PC-3 (cell line): ENCODE data around the gene MBNL1. TPM values are rescaled to one million over a fixed set of nuclear protein-coding genes. Genes with fewer than 3 reads are reported as not detected.

ENCODE experiments used
- ATAC-seq: fragments of 200-7000 bp; cut with Tn5 transposase; 2 replicates; pipeline ENCODE4 v1.9.1; 2020; ENCODE audit warnings: mild to moderate bottlenecking, moderate library complexity
- BruUV-seq: library from RNA; stranded (reverse); fragments of 400-500 nt; replicated peaks from 2 replicates; lab custom pipeline; 2021; lab: Mats Ljungman, UMichigan
- CTCF ChIA-PET: fragments of 300-600 bp; sonication (Branson Sonifier 250); formaldehyde crosslinking; loops from one replicate; lab custom pipeline; 2022; ENCODE audit warnings: antibody characterized with exemption; lab: Charles Lee
- POLR2A ChIA-PET: fragments of 300-600 bp; sonication (Branson Sonifier 250); formaldehyde crosslinking; loops from one replicate; lab custom pipeline; 2022; ENCODE audit warnings: antibody characterized with exemption; ENCODE audit not compliant: unreplicated experiment; lab: Charles Lee
- DNase-seq: peaks from one replicate; pipeline ENCODE4 v3.0.0-alpha.2; 2015
- H2AFZ ChIP-seq: fragments of 300-600 bp; sonication (generic); 2 replicates; pipeline ENCODE4 v1.6.0; 2016; ENCODE audit warnings: antibody characterized with exemption, low read length
- H3F3A ChIP-seq: fragments of 300-600 bp; sonication (generic); one replicate; pipeline ENCODE4 v1.6.0; 2017; ENCODE audit warnings: antibody characterized with exemption, low read length, control low read depth, mild to moderate bottlenecking; ENCODE audit not compliant: unreplicated experiment
- H3K27ac ChIP-seq: fragments of 300-600 bp; sonication (generic); 2 replicates; pipeline ENCODE4 v1.5.1; 2016; ENCODE audit warnings: mild to moderate bottlenecking, low read length
- H3K27me3 ChIP-seq: fragments of 300-600 bp; sonication (generic); 2 replicates; pipeline ENCODE4 v1.6.1; 2016; ENCODE audit warnings: low read length, mixed read lengths
- H3K36me3 ChIP-seq: fragments of 300-600 bp; sonication (generic); 2 replicates; pipeline ENCODE4 v1.6.1; 2016; ENCODE audit warnings: low read depth, mixed run types, low read length, mixed read lengths
- H3K4me1 ChIP-seq: fragments of 300-600 bp; sonication (generic); 2 replicates; pipeline ENCODE4 v1.5.1; 2016; ENCODE audit warnings: low read length; ENCODE audit not compliant: insufficient read depth
- H3K4me2 ChIP-seq: fragments of 300-600 bp; sonication (generic); 2 replicates; pipeline ENCODE4 v1.6.0; 2016; ENCODE audit warnings: low read length
- H3K4me3 ChIP-seq: fragments of 300-600 bp; sonication (generic); 2 replicates; pipeline ENCODE4 v1.5.1; 2016; ENCODE audit warnings: mild to moderate bottlenecking, low read length, mixed read lengths
- H3K79me2 ChIP-seq: fragments of 300-600 bp; sonication (generic); 2 replicates; pipeline ENCODE4 v1.6.1; 2017; ENCODE audit warnings: low read length, mixed read lengths
- H3K9ac ChIP-seq: fragments of 300-600 bp; sonication (generic); 2 replicates; pipeline ENCODE4 v1.6.0; 2016; ENCODE audit warnings: mild to moderate bottlenecking, low read length
- H3K9me2 ChIP-seq: fragments of 300-600 bp; sonication (generic); replicated peaks from 2 replicates; pipeline ENCODE4 v1.6.1; 2016; ENCODE audit warnings: mixed run types, low read length, mixed read lengths
- H3K9me3 ChIP-seq: fragments of 300-600 bp; sonication (generic); 2 replicates; pipeline ENCODE4 v1.6.1; 2016; ENCODE audit warnings: low read length, mixed read lengths
- H4K20me1 ChIP-seq: fragments of 300-600 bp; sonication (generic); 2 replicates; pipeline ENCODE4 v1.6.1; 2016; ENCODE audit warnings: low read length, mixed read lengths
- EZH2 ChIP-seq: fragments of 300-600 bp; sonication (generic); IDR thresholded peaks from one replicate; pipeline ENCODE4 v1.6.1; 2017; ENCODE audit warnings: antibody characterized with exemption, mild to moderate bottlenecking, low read length; ENCODE audit not compliant: unreplicated experiment
- EZH2phosphoT487 ChIP-seq: fragments of 300-600 bp; sonication (generic); IDR thresholded peaks from 2 replicates; pipeline ENCODE4 v1.6.1; 2018; ENCODE audit warnings: mild to moderate bottlenecking, antibody characterized with exemption, low read length, borderline replicate concordance
- intact Hi-C: fragments of 100-400 bp; cut with micrococcal nuclease; formaldehyde crosslinking; loops from 2 replicates; pipeline ENCODE4 v1.9.0; 2023
- total RNA-seq: library from RNA; depleted of rRNA; stranded (reverse); fragments of >200 nt; gene quantifications from 2 replicates; pipeline ENCODE4 v1.2.3, GENCODE V29; 2014
- TF ChIP-seq, protein P1 (sequence below): fragments of 300-600 bp; sonication (generic); conservative IDR thresholded peaks from 2 replicates; pipeline ENCODE4 v1.5.1; 2017; ENCODE audit warnings: antibody characterized with exemption, low read depth, mild to moderate bottlenecking, low read length

MBNL1 gene
- total RNA-seq, 1 experiment from 2014 or later: 161 TPM

DNA sequence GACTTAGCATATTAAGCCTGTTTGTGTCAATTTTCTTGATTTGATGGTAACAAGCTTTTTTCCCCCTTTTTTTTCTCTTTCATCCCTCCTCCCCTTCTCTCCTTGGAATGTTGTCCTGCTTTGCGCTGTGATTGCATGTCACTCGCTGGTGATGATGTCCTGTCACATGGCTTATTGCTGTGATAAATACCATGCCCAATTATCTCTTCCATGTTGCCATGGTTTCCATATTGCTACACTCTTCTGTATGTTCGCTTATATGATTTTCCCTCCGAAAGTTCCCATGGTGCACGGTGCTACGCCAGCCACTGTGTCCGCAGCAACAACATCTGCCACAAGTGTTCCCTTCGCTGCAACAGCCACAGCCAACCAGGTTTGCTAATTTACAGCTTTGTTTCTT, 187.3 kb downstream of the MBNL1 start:
- no peaks in the 10 kb centered on the region for H3F3A ChIP-seq
- BruUV-seq: no TSS peak
- TF ChIP-seq EZH2phosphoT487 (no peak), EZH2 (no peak)
- TF ChIP-seq, protein P1, sequence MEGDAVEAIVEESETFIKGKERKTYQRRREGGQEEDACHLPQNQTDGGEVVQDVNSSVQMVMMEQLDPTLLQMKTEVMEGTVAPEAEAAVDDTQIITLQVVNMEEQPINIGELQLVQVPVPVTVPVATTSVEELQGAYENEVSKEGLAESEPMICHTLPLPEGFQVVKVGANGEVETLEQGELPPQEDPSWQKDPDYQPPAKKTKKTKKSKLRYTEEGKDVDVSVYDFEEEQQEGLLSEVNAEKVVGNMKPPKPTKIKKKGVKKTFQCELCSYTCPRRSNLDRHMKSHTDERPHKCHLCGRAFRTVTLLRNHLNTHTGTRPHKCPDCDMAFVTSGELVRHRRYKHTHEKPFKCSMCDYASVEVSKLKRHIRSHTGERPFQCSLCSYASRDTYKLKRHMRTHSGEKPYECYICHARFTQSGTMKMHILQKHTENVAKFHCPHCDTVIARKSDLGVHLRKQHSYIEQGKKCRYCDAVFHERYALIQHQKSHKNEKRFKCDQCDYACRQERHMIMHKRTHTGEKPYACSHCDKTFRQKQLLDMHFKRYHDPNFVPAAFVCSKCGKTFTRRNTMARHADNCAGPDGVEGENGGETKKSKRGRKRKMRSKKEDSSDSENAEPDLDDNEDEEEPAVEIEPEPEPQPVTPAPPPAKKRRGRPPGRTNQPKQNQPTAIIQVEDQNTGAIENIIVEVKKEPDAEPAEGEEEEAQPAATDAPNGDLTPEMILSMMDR: no peak
- ATAC-seq (no peak), DNase-seq (no peak)
- ChIA-PET CTCF (no interaction called here), POLR2A (no interaction called here)
- H3K9me2 ChIP-seq: no peaks in the 10 kb centered on the region
- H3K27ac ChIP-seq: no peak overlapping the region
- peaks cover 32% of the 10 kb centered on the region for H3K36me3 ChIP-seq
- H3K9ac ChIP-seq: no peak overlapping the region
- H4K20me1 ChIP-seq: no peaks in the 10 kb centered on the region
- H3K9me3 ChIP-seq: no peaks in the 10 kb centered on the region
- no peak overlapping the region for H2AFZ ChIP-seq
- H3K79me2 ChIP-seq: 0 out of 2 replicates have a peak, but pooled peaks cover 11% of the 10 kb centered on the region
- H3K27me3 ChIP-seq: no peaks in the 10 kb centered on the region
- intact Hi-C loops: no loop called here
- no peak overlapping the region for H3K4me3 ChIP-seq
- no peaks in the 10 kb centered on the region for H3K4me1 ChIP-seq
- no peak overlapping the region for H3K4me2 ChIP-seq

DNA sequence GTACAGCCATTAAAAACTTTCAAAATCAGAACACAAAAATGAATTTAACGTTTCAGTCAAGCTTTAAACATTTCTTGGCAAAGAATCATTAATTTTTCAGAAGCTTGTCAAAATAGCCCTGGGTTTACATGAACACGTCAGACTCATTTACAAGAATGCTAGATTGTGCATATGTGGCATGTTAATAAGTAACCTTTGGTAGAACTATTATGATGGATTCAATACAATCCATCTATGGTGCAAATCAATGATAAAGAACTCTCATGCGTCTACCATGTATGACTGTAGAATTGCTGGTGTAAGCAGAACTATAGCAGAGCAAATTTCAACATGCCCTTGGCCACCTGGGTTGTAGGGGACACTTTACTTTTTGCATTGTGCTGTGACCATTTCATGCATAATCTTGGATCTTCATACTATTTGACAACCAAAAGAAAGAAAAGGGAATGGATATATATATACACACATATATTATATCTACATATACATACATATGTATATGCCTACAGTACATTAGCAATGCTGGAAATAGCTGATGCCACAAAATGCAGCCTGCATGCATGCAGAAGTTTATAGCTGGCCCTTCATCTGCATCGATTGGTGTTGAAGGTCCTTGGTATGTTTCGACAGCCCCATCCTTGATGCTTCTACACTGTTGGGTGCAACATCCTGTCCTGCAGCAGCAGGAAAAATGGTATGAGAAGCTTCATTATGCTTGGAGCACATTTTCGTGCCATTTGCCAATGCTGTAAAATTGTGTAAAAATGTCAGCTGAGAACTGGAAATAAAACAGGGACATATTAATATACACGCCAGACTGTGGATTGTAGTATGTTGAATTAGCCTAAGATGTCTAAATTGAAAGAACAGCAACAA, 189.0 kb downstream of the MBNL1 start:
- POLR2A ChIA-PET: interaction anchor here (0.7 kb wide), 1 partner anchor 126 kb away, joined by 3 read pairs; no protein-coding TSS in a partner anchor
- TF ChIP-seq EZH2phosphoT487: no peak
- TF ChIP-seq, protein P1: no peak
- no peak for TF ChIP-seq EZH2
- no peak overlapping the region for H3K4me2 ChIP-seq
- no peak for DNase-seq
- CTCF ChIA-PET: no interaction called here
- H3K9ac ChIP-seq: no peak overlapping the region
- BruUV-seq: no TSS peak
- no peaks in the 10 kb centered on the region for H3K9me3 ChIP-seq
- no peaks in the 10 kb centered on the region for H3K27me3 ChIP-seq
- H3K27ac ChIP-seq: no peak overlapping the region
- no peaks in the 10 kb centered on the region for H3F3A ChIP-seq
- no peaks in the 10 kb centered on the region for H4K20me1 ChIP-seq
- H3K4me1 ChIP-seq: no peaks in the 10 kb centered on the region
- H2AFZ ChIP-seq: no peak overlapping the region
- no peak for ATAC-seq
- H3K4me3 ChIP-seq: no peak overlapping the region
- peaks cover 34% of the 10 kb centered on the region for H3K36me3 ChIP-seq
- no peaks in the 10 kb centered on the region for H3K9me2 ChIP-seq
- H3K79me2 ChIP-seq: 0 out of 2 replicates have a peak, but pooled peaks cover 11% of the 10 kb centered on the region
- intact Hi-C loops: no loop called here
